Right lobe of liver (tissue), 6 donors: ENCODE data around the gene MPEG1. TPM values are rescaled to one million over a fixed set of nuclear protein-coding genes. Genes with fewer than 3 reads are reported as not detected.

Source experiments
- ATAC-seq, 4 donors: fragments of 200-7000 bp; cut with Tn5 transposase; one replicate each; pipeline ENCODE4 v1.9.1; 2020; ENCODE audit warnings: mild to moderate bottlenecking in 4 of 4, moderate library complexity in 4 of 4
- DNase-seq, 3 donors: peaks; one replicate each; pipeline ENCODE4 v3.0.0-alpha.2; 2020
- H3K27ac ChIP-seq, 3 donors: fragments of 200-600 bp; one replicate each; pipeline ENCODE4 v1.8.0; 2022
- H3K27me3 ChIP-seq, 2 donors: fragments of 200-600 bp; one replicate each; pipeline ENCODE4 v1.8.0; 2022
- H3K36me3 ChIP-seq, 4 donors: fragments of 200-600 bp; sonication (generic) in 1 of 4; one replicate each; pipeline versions ENCODE4 v1.5.1 to v1.8.0; 2017 to 2022; ENCODE audit warnings: control low read depth in 1 of 4
- H3K4me1 ChIP-seq, 4 donors: fragments of 200-600 bp; sonication (generic) in 1 of 4; one replicate each; pipeline versions ENCODE4 v1.5.1 to v1.8.0; 2017 to 2022; ENCODE audit warnings: control low read depth in 1 of 4
- H3K4me3 ChIP-seq, 3 donors: fragments of 200-600 bp; one replicate each; pipeline ENCODE4 v1.8.0; 2022
- H3K9me3 ChIP-seq, 4 donors: fragments of 200-600 bp; sonication (generic) in 1 of 4; one replicate each; pipeline versions ENCODE4 v1.5.1 to v1.8.0; 2017 to 2022; ENCODE audit warnings: control low read depth in 1 of 4
- CTCF ChIP-seq, 4 donors: fragments of 200-600 bp in 3 of 4; fragments of 450-650 bp in 1 of 4; IDR thresholded peaks; one replicate each; pipeline versions ENCODE4 v1.5.1 to v1.8.0; 2016 to 2022; ENCODE audit warnings: antibody characterized with exemption in 4 of 4, mild to moderate bottlenecking in 2 of 4
- POLR2A ChIP-seq: fragments of 450-650 bp; IDR thresholded peaks from one replicate; pipeline ENCODE4 v1.6.1; 2017; ENCODE audit warnings: antibody characterized with exemption, mild to moderate bottlenecking
- WGBS: methylation state at CpG from one replicate; pipeline ENCODE4 v1.1.6; 2018; ENCODE audit warnings: low coverage, low lambda C conversion rate; ENCODE audit not compliant: insufficient coverage; ENCODE audit errors: missing lambda C conversion rate; 5-methylcytosine and 5-hydroxymethylcytosine counted together
- intact Hi-C, 2 donors: fragments of 100-400 bp; cut with DNase I; formaldehyde crosslinking; loops; one replicate each; pipeline versions ENCODE4 v1.11.2 to v1.14.1; 2022
- total RNA-seq, 6 experiments: library from RNA; depleted of rRNA in 2 of 6; stranded (reverse); fragments of >200 nt in 2 of 6; fragmentation: NEBNext Ultra II Directional in 3 of 6; extraction: Animal tissue kit (Norgen Biotek cat#: 25700) in 3 of 6; gene quantifications; one replicate each; pipeline versions ENCODE4 v1.1.0 to v1.2.4, GENCODE V29; 2016 to 2023
- donor health status: DM: no; HTN: yes; CAD: no.
- donor health status: DM: no; HTN: no; CAD: no.
- donor health status: DM: no; HTN: no; CAD: no.
- donor health status: DM: no; HTN: yes; CAD: no.
- donor health status: DM: no; HTN: yes; CAD: no.

Gene MPEG1
- total RNA-seq, 6 experiments from 2014 or later = 5.6 to 22.6 (median 7.4) TPM

GRCh38 chr11:59259047-59259446 is 46.3 kb upstream of the MPEG1 start:
- Histone ChIP-seq H3K9me3 (no peaks in the 10 kb centered on the region), H3K27me3 (no peaks in the 10 kb centered on the region), H3K36me3 (no peaks in the 10 kb centered on the region), H3K27ac (no peak overlapping the region), H3K4me3 (no peak overlapping the region), H3K4me1 (no peaks in the 10 kb centered on the region)
- intact Hi-C loops = no loop called here
- TF ChIP-seq CTCF (IDR thresholded peaks at IDR 0.05) = no peak
- TF ChIP-seq POLR2A = no peak
- DNase-seq (no peak), ATAC-seq (no peak)
- 48% methylated on average over 3 of the region's 4 CpGs for WGBS

GRCh38 chr11:59255281-59255680 is 42.6 kb upstream of the MPEG1 start:
- no peaks in the 10 kb centered on the region for H3K9me3 ChIP-seq
- whole genome bisulfite sequencing = 83% methylated on average over 6 of the region's 8 CpGs
- no peaks in the 10 kb centered on the region for H3K4me1 ChIP-seq
- no peak overlapping the region for H3K27ac ChIP-seq
- ATAC-seq = no peak
- intact Hi-C loops = no loop called here
- H3K36me3 ChIP-seq = no peaks in the 10 kb centered on the region
- no peak for DNase-seq
- H3K27me3 ChIP-seq = no peaks in the 10 kb centered on the region
- no peak for TF ChIP-seq POLR2A
- TF ChIP-seq CTCF (IDR thresholded peaks at IDR 0.05) = no peak
- no peak overlapping the region for H3K4me3 ChIP-seq

- DNase-seq = no peak
- Histone ChIP-seq H3K4me3 (no peak overlapping the region), H3K27ac (no peak overlapping the region), H3K27me3 (no peaks in the 10 kb centered on the region), H3K4me1 (no peaks in the 10 kb centered on the region), H3K36me3 (no peaks in the 10 kb centered on the region), H3K9me3 (no peaks in the 10 kb centered on the region)
- no peak for TF ChIP-seq POLR2A
- no peak for TF ChIP-seq CTCF (IDR thresholded peaks at IDR 0.05)
- peak in 1 of 4 donors; percentile 42 for ATAC-seq
- intact Hi-C loops = no loop called here
These were observed 41.6 kb upstream of the MPEG1 start for GRCh38 chr11:59254286-59254685.

- 79% methylated on average over 2 of the region's 2 CpGs for WGBS
- DNase-seq (no peak), ATAC-seq (no peak)
- TF ChIP-seq POLR2A (no peak), CTCF (IDR thresholded peaks at IDR 0.05) (no peak)
- Histone ChIP-seq H3K4me1 (no peaks in the 10 kb centered on the region), H3K27ac (no peak overlapping the region), H3K36me3 (no peaks in the 10 kb centered on the region), H3K27me3 (no peaks in the 10 kb centered on the region), H3K9me3 (no peaks in the 10 kb centered on the region), H3K4me3 (no peak overlapping the region)
- intact Hi-C loops = no loop called here
These were observed 40.3 kb upstream of the MPEG1 start for GRCh38 chr11:59253001-59253400.

- WGBS = 86% methylated on average over 7 of the region's 7 CpGs
- TF ChIP-seq CTCF (IDR thresholded peaks at IDR 0.05) (no peak), POLR2A (no peak)
- Histone ChIP-seq H3K4me3 (no peak overlapping the region), H3K9me3 (no peaks in the 10 kb centered on the region), H3K4me1 (no peaks in the 10 kb centered on the region), H3K27ac (no peak overlapping the region), H3K27me3 (no peaks in the 10 kb centered on the region), H3K36me3 (no peaks in the 10 kb centered on the region)
- DNase-seq = no peak
- intact Hi-C loops = no loop called here
- ATAC-seq = no peak
These were observed 36.8 kb upstream of the MPEG1 start for GRCh38 chr11:59249535-59249934.
